GM12801 (cell line): Measurements from ENCODE around the gene CYB561D2.

Experiments
- CTCF ChIP-seq: IDR thresholded peaks from one replicate; pipeline ENCODE4 v1.5.1; 2011; ENCODE audit warnings: control low read depth; ENCODE audit not compliant: insufficient read length; ENCODE audit errors: extremely low read depth

Gene CYB561D2

GRCh38 chr3:50369012-50369670 is 18.5 kb downstream of the CYB561D2 start:
- no peak for TF ChIP-seq CTCF

GRCh38 chr3:50370594-50370993 is 19.9 kb downstream of the CYB561D2 start:
- no peak for TF ChIP-seq CTCF

- no peak for TF ChIP-seq CTCF
These were observed 20.5 kb downstream of the CYB561D2 start for GRCh38 chr3:50371133-50371685.

- no peak for TF ChIP-seq CTCF
These were observed 21.7 kb downstream of the CYB561D2 start for GRCh38 chr3:50372349-50372748.

- no peak for TF ChIP-seq CTCF
These were observed 22.7 kb downstream of the CYB561D2 start for GRCh38 chr3:50373146-50374051.

- TF ChIP-seq CTCF: no peak
These were observed 23.9 kb downstream of the CYB561D2 start for GRCh38 chr3:50374363-50375257.
